Panc1 (cell line): ENCODE data around the gene ASCC2. TPM values are rescaled to one million over a fixed set of nuclear protein-coding genes. Genes with fewer than 3 reads are reported as not detected.

Experiments used
- ATAC-seq: fragments of 200-7000 bp; cut with Tn5 transposase; 2 replicates; pipeline ENCODE4 v1.9.1; 2020; ENCODE audit warnings: mild to moderate bottlenecking, moderate library complexity
- BruUV-seq: library from RNA; stranded (reverse); fragments of 400-500 nt; replicated peaks from 2 replicates; lab custom pipeline; 2021; lab: Mats Ljungman, UMichigan
- CTCF ChIA-PET: fragments of 300-600 bp; sonication (Branson Sonifier 250); formaldehyde crosslinking; loops from one replicate; lab custom pipeline; 2022; ENCODE audit warnings: antibody characterized with exemption; lab: Charles Lee
- POLR2A ChIA-PET: fragments of 300-600 bp; sonication (Branson Sonifier 250); formaldehyde crosslinking; loops from one replicate; lab custom pipeline; 2022; ENCODE audit warnings: antibody characterized with exemption; lab: Charles Lee
- DNase-seq: peaks from one replicate; pipeline ENCODE4 v3.0.0-alpha.2; 2010; ENCODE audit warnings: low read depth, low spot score
- H3K27ac ChIP-seq: 2 replicates; pipeline ENCODE4 v1.5.1; 2011; ENCODE audit warnings: mild to moderate bottlenecking, low read length, inconsistent platforms
- H3K27me3 ChIP-seq: fragments of 200-500 bp; sonication (Bioruptor generic); 2 replicates; pipeline ENCODE4 v1.6.0; 2014; ENCODE audit warnings: low read length, inconsistent platforms; ENCODE audit not compliant: control insufficient read depth, insufficient read depth
- H3K36me3 ChIP-seq: fragments of 200-500 bp; sonication (Bioruptor generic); 2 replicates; pipeline ENCODE4 v1.5.1; 2014; ENCODE audit warnings: inconsistent platforms, mild to moderate bottlenecking, low read length, moderate library complexity; ENCODE audit not compliant: control insufficient read depth, insufficient read depth
- H3K4me1 ChIP-seq: 2 replicates; pipeline ENCODE4 v1.5.1; 2011; ENCODE audit warnings: inconsistent platforms, mild to moderate bottlenecking, low read length, moderate library complexity; ENCODE audit not compliant: control insufficient read depth, insufficient read depth
- H3K4me3 ChIP-seq, 2 experiments: 2 replicates each; pipeline ENCODE4 v1.5.1; 2011 to 2012; ENCODE audit warnings: low read depth in 2 of 2, low read length in 2 of 2, mild to moderate bottlenecking in 2 of 2, inconsistent platforms in 1 of 2, moderate library complexity in 1 of 2
- H3K9me3 ChIP-seq: fragments of 200-500 bp; sonication (Bioruptor generic); 2 replicates; pipeline ENCODE4 v1.5.1; 2014; ENCODE audit warnings: low read depth, mild to moderate bottlenecking, inconsistent platforms, low read length, moderate library complexity; ENCODE audit not compliant: control insufficient read depth, insufficient read depth
- CTCF ChIP-seq: fragments of 450-650 bp; IDR thresholded peaks from 2 replicates; pipeline ENCODE4 v1.5.1; 2017; ENCODE audit warnings: mild to moderate bottlenecking
- POLR2AphosphoS5 ChIP-seq: IDR thresholded peaks from 2 replicates; pipeline ENCODE4 v1.6.1; 2012; ENCODE audit warnings: mild to moderate bottlenecking, low read depth, low read length, moderate library complexity
- REST ChIP-seq, 2 experiments: IDR thresholded peaks; 2 replicates each; pipeline ENCODE4 v1.6.1; 2011 to 2012; ENCODE audit warnings: low read depth in 2 of 2, control low read depth in 1 of 2, low read length in 1 of 2, mild to moderate bottlenecking in 1 of 2, moderate library complexity in 1 of 2; ENCODE audit not compliant: insufficient read depth in 1 of 2
- SIN3A ChIP-seq: IDR thresholded peaks from 2 replicates; pipeline ENCODE4 v1.6.1; 2012; ENCODE audit warnings: low read depth, mild to moderate bottlenecking, low read length, moderate library complexity, borderline replicate concordance; ENCODE audit not compliant: insufficient read depth
- TCF7L2 ChIP-seq: IDR thresholded peaks from 2 replicates; pipeline ENCODE4 v1.6.1; 2011; ENCODE audit warnings: mild to moderate bottlenecking, low read depth, low read length, inconsistent platforms
- in situ Hi-C: cut with HindIII; loops from 2 replicates; pipeline ENCODE4 v1.10.0; 2016; ENCODE audit warnings: low sequenced_read_pairs, low pct_unique_long_range_greater_than_20kb
- intact Hi-C: fragments of 100-400 bp; cut with micrococcal nuclease; formaldehyde crosslinking; loops from one replicate; pipeline ENCODE4 v1.10.0; 2022; ENCODE audit not compliant: unreplicated experiment
- total RNA-seq: library from RNA; stranded (reverse); gene quantifications from one replicate; pipeline ENCODE4 v1.2.1, GENCODE V29; 2021; ENCODE audit not compliant: unreplicated experiment

ASCC2 gene
- total RNA-seq, 1 experiment from 2014 or later: 52.0 TPM

- DNase-seq (peak; percentile 78), ATAC-seq (peak; percentile 99)
- no peaks in the 10 kb centered on the region; the same call in 1 of the 2 replicates for H3K36me3 ChIP-seq
- no TSS peak for BruUV-seq
- intact Hi-C loops (no loop called here), in situ Hi-C loops (no loop called here)
- TF ChIP-seq SIN3A: no peak
- no peak for TF ChIP-seq TCF7L2
- no peak for TF ChIP-seq CTCF
- TF ChIP-seq REST (IDR thresholded peaks at IDR 0.05; ENCODE audit: insufficient read depth in 1 of 2, low read depth in 2 of 2, low read length in 1 of 2): no peak
- no peak; the same call in 1 of the 2 replicates for TF ChIP-seq POLR2AphosphoS5
- POLR2A ChIA-PET: interaction anchor here (0.6 kb wide), 1 partner anchor 391 kb away, joined by 4 read pairs; no protein-coding TSS in a partner anchor
- no peaks in the 10 kb centered on the region for H3K27me3 ChIP-seq
- peak within 1 kb of the TSS; percentile 97 to 98 for H3K4me3 ChIP-seq
- CTCF ChIA-PET: no interaction called here
- peaks cover 6% of the 10 kb centered on the region; the same call in 1 of the 2 replicates for H3K4me1 ChIP-seq
- peak within 1 kb of the TSS; percentile 96 for H3K27ac ChIP-seq
- H3K9me3 ChIP-seq: no peaks in the 10 kb centered on the region
Observed at GRCh38 chr22:29766632-29767170, 71.4 kb downstream of the ASCC2 start, which contains the start of gene ZMAT5. TSS of gene ZMAT5 (minus strand) at chr22:29767007. CDS start at chr22:29748544, 18,463 bp downstream.

GRCh38 chr22:29765905-29766631 lies 72.0 kb downstream of the ASCC2 start:
- in situ Hi-C loops: no loop called here
- Histone ChIP-seq H3K4me1 (peaks cover 6% of the 10 kb centered on the region; the same call in 1 of the 2 replicates), H3K4me3 (peak overlapping the region; percentile 97 to 98), H3K9me3 (no peaks in the 10 kb centered on the region), H3K27me3 (no peaks in the 10 kb centered on the region), H3K27ac (peak overlapping the region; percentile 96), H3K36me3 (no peaks in the 10 kb centered on the region; the same call in 1 of the 2 replicates)
- ChIA-PET POLR2A (no interaction called here), CTCF (no interaction called here)
- intact Hi-C loops: no loop called here
- DNase-seq (no peak), ATAC-seq (peak; percentile 4; the same call in 1 of the 2 replicates)
- TF ChIP-seq REST (IDR thresholded peaks at IDR 0.05; ENCODE audit: insufficient read depth in 1 of 2, low read depth in 2 of 2, low read length in 1 of 2): no peak
- BruUV-seq: TSS peak; percentile 94
